SW 1271 (cell line): Measurements from ENCODE around the gene TECRL.

ENCODE experiments used
- DNase-seq, 2 experiments: peaks; one replicate each; lab custom pipeline; 2025; lab: John Stamatoyannopoulos, UW

Gene TECRL

DNA sequence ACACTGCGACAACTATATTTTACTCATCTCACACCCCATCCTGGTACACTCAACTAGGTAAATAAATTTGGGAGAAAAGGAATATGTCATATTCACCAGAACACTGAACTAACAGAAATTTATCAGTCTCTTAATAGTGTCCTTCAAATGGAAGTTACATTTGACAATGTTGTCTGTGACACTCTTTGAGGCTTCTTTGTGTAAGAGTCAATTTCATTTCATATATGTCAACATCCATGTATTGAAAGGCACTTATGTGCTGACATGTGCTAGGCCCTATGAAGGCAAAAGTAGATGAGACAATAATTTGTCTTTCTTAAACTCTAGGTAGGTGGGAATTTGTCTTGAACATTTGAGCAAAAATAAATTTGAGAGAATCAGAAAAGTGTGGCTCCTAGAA, 82.0 kb downstream of the TECRL start:
- no peak for DNase-seq

DNA sequence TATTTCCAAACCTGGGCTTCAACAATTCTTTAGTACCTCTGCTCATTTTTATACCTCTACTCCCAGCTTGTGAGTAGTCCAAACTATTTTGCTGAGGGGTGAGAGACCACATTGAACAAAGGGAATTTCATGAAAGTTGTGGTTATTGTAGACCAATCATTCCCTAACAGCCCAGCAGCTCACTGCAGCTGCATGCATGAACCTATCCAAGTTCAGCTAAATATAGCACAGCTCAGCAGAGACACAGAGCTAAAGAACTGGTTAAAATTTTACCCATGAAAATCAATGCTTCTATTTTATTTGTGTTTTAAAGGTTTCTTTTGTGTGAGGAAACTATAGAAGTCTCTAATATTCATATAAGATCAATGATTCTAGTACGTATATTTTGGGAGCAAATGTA, 82.7 kb downstream of the TECRL start:
- DNase-seq: no peak

DNA sequence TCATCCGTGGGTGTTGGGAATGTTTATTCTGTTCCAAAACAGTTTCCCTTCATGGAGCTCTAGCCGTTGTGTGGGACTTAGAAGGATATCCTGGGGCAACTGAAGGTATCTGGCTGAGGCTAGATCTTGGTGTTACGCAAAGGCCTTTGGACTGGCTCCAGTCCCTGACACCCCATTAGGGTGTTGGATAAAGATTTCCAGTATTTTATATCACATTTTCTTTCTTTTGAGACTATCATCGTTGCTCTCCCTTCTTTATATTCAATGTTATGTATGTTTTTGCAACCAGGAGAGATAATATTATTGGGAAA, 103.0 kb downstream of the TECRL start:
- no peak for DNase-seq

DNA sequence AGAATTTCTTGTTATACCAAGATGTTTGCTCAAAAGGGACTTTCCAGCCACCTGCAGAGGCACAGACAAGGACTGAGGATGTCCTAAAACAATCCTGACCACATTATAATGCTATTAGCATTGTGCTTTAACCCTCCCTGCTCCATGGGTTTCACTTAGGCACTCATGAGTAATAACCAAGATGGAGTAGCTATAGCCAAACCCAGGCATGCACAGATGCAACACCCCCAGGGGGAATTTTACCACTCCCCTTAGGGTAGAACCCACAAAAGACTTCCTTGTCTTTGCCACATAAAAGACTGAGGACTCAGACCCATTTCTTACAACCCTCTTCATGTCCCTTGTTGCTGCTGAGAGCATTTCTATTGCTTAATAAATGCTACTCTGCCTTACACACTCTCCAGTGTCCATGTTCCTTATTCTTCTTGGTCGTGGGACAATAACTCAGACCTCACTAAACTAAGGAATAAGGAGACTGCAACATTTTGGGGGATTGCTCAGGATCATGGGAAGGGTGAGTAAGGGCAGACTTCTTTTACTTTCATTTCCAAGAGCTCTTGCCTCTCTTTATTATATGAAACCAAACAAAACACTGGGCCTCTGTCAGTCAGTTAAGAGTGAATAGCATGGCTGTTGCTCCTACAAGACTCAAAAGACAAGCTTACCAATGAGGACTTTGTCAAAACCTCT, 103.5 kb downstream of the TECRL start:
- no peak for DNase-seq

DNA sequence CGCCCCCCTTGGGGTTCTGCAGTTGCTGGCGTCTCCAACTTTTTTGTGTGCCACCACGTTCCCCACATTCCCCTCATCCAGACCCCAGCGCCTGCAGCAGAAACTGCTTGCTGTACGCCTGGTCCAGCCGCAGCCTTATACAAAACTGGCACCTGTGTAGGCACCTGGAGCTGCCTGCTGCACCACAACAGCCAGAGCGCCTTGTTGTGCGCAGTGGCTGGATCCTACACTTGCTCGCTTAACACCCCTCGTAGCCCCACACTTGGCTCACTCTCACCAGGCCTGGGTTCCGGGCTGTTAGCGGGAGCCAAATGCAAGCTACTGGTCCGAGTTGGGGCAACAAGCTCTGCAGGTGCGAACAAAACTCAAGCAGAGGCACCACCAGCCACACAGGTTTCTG, 136.8 kb downstream of the TECRL start:
- DNase-seq: no peak

DNA sequence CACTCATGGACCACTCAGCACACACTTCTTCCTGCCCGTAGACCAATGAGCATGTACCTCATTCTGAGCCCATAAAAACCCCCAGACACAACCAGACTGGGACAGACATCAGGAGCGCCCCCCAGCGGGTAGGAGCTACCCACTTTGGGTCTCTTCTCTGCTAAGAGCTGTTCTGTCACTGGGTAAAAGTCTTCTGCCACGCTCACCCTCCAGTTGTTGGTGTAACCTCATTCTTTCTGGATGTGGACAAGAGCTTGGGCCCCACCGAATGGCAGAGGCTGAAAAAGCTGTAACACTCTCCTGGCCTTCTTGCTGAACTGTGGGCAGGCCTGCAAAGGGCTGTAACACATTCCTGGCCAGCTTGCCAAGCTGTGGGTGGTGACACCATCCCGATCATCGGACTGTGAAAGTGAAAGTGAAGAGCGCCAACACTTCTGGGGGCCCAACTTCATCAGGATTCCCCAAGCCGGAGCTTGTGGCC, 137.6 kb downstream of the TECRL start:
- no peak for DNase-seq

DNA sequence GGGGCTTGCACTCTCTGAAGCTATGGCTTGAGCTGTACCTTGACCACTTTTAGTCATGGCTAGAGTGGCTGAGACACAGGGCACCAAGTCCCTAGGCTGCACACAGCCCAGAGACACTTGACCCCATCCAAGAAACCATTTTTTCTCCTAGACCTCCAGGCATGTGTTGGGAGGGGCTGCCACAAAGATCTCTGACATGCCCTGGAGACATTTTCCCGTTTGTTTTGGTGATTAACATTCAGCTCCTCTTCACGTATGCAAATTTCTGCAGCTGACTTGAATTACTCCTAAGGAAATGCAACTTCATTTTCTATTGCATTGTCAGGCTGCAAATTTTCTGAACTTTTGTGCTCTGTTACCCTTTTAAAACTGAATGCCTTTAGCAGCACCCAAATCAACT, 142.6 kb downstream of the TECRL start:
- DNase-seq: no peak

DNA sequence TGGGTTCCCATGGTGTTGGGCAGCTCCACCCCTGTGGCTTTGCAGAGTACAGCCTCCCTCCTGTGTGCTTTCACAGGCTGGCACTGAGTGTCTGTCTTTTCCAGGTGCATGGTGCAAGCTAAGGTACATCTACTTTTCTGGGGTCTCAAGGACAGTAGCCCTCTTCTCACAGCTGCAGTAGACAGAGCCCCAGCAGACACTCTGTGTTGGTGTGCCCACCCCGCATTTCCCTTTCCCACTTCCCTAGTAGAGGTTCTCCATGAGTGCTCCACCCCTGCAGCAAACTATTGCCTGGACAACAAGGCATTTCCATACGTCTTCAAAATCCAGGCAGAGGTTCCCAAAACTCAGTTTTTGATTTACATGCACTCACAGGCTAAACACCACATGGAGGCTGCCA, 143.0 kb downstream of the TECRL start:
- no peak for DNase-seq

DNA sequence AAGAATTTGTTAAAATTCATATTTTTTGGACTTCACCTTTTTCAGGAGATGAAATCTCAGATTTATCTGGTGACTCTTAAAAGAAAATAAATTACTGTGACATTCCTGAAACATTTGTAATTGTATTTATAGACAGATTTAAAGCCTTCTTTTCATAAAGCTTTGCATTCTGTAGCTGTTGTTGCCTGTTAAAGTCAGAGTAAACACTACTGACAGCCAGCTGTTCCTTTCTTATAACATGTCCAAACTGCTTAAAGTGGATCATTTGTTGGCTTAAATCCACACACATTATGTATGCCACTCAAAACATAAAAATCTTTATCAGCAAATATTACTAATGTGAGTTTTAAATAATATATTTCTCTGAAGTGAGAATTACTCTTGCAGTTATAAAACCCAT, 157.5 kb downstream of the TECRL start:
- no peak for DNase-seq

DNA sequence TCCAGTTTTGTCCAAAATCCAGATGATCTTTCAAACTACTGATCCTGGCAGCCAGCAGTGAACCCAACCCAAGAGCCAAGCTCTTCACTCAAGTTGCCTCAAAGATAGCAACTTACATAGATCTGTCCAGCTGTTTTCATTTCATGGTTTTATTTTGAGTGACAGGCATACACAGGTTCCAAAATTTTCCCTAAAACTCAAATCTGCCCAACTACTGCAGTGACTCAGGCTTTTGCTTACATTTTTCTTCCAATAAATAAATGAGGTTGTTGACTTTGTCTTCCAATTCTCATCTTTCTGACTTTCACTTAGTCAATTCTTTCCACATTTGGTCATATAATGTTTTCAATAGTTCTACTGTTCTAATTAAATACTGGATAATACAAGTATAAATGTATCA, 158.8 kb downstream of the TECRL start:
- no peak for DNase-seq

DNA sequence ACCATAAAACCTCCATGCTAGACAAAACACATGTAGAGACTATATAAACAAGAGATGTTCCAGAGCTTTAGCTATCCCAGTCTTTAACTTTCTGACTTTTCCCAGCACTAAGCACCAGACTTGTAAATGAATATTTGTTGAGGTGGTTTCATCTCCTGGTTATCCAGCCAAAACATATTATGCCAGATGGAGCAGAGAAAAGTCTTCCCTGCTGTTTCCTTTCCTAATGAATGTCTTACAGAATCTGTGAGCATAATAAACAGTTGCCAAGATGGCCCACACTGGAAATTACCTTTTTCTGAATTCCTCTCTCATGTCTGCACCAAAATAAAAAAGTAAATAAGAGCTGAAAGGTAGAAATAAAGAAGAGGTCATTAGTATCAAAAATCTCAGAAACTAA, 159.2 kb downstream of the TECRL start:
- DNase-seq: no peak

DNA sequence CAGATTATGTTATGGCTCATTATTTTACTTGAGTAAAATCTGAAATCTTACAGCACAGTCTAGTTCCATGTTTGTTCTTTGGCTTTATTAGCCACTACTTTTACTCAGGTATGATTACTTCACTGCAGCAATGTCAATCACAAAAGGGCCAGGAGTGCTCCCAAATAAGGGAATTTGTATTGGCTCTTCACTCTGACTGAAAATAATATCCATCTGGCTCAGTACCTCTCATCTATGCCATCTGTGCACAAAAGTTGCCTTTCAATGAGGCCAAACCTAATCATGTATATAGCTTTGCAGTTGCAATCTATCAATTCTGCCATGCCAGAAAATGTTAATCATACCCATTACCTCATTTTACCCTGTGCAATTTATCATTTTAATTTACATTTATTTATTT, 161.1 kb downstream of the TECRL start:
- DNase-seq: no peak

DNA sequence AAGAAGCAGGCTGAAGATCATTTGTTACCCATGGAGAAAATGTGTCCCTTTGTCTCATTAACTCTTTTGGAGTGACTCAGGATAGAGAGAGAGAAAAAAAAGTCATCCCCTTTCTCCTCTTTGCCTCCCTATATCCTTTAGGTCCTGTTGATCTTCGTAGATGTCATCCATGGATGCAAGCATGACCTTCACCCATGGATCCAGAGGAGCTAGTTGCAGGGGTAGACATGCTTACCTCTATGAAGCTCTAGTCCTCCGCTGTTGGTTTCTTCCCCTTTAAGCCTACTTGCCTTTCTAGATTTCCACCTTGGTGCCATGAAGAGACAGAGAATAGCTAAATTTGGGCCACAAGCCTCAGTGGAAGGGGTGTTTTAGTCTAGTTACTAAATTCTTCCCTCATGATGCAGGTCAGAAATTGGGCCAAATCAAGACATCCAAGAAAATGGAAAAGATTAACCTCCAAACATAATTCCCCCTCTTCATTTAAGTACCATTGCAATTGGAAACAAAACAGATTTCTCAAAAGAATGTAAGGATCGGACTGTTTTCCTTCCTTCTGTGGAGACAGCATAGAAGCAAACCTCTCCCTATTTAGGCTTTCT, 178.4 kb downstream of the TECRL start:
- no peak for DNase-seq
